Measurements from ENCODE around the gene PCMTD2. TPM values are rescaled to one million over a fixed set of nuclear protein-coding genes. Genes with fewer than 3 reads are reported as not detected.

Gene PCMTD2
- 32.5 and 41.4 TPM in 2 replicates for total RNA-seq

GRCh38 chr20:64255361-64256281, at the start of gene PCMTD2:
Gene PCMTD2 (plus strand): TSS chr20:64255748. CDS start chr20:64259966, 4,218 bp downstream.

Other genes starting within 250 kb of the PCMTD2 start
- gene C20orf204, start 219.6 kb upstream of the PCMTD2 start, total RNA-seq, result 1.9 TPM in 2 replicates
- 16.0 and 23.7 TPM in 2 replicates for gene SOX18, start 206.1 kb upstream of the PCMTD2 start, total RNA-seq
- 25.1 and 39.3 TPM in 2 replicates for gene TCEA2, start 192.6 kb upstream of the PCMTD2 start, total RNA-seq
- gene RGS19, start 176.2 kb upstream of the PCMTD2 start, total RNA-seq, result 17.0 and 17.5 TPM in 2 replicates
- 1.3 and 2.6 TPM in 2 replicates for gene OPRL1, start 175.7 kb upstream of the PCMTD2 start, total RNA-seq
- not detected in 2 replicates for gene LKAAEAR1, start 171.3 kb upstream of the PCMTD2 start, total RNA-seq
- gene NPBWR2, start 148.2 kb upstream of the PCMTD2 start, total RNA-seq, result not detected in 2 replicates
- gene MYT1, start 91.3 kb upstream of the PCMTD2 start, total RNA-seq, result not detected in 2 replicates

Measured in endothelial cell of coronary artery (primary cell).